Osteoblast (primary cell): Measurements from ENCODE around the gene SLIT3. TPM values are rescaled to one million over a fixed set of nuclear protein-coding genes. Genes with fewer than 3 reads are reported as not detected.
A peak's percentile ranks its signal among the peaks of the same experiment; 100 is the strongest.

Experiments
- DNase-seq: peaks from one replicate; pipeline ENCODE4 v3.0.0; 2011; ENCODE audit warnings: low spot score, mixed read lengths; ENCODE audit not compliant: insufficient read length; ENCODE audit errors: missing footprints
- H2AFZ ChIP-seq: 2 replicates; pipeline ENCODE4 v1.6.0; 2011; ENCODE audit warnings: mild to moderate bottlenecking, low read length
- H3K27ac ChIP-seq: 2 replicates; pipeline ENCODE4 v1.5.1; 2011; ENCODE audit warnings: mild to moderate bottlenecking, low read depth, low read length, moderate library complexity
- H3K27me3 ChIP-seq: 2 replicates; pipeline ENCODE4 v1.6.0; 2012; ENCODE audit warnings: mild to moderate bottlenecking, control low read depth, inconsistent platforms, low read length, moderate library complexity; ENCODE audit not compliant: insufficient read depth
- H3K36me3 ChIP-seq: 2 replicates; pipeline ENCODE4 v1.5.1; 2011; ENCODE audit warnings: mild to moderate bottlenecking, low read length, control low read depth, moderate library complexity; ENCODE audit not compliant: insufficient read depth
- H3K4me1 ChIP-seq: 2 replicates; pipeline ENCODE4 v1.5.1; 2011; ENCODE audit warnings: mild to moderate bottlenecking, low read length, control low read depth, moderate library complexity; ENCODE audit not compliant: insufficient read depth
- H3K4me2 ChIP-seq: 2 replicates; pipeline ENCODE4 v1.6.0; 2011; ENCODE audit warnings: mild to moderate bottlenecking, low read length; ENCODE audit not compliant: insufficient read depth
- H3K4me3 ChIP-seq: fragments of 200-600 bp; sonication (generic); 3 replicates; pipeline ENCODE4 v1.5.1; 2012; ENCODE audit warnings: mild to moderate bottlenecking, low read length, inconsistent platforms; ENCODE audit not compliant: insufficient read depth
- H3K79me2 ChIP-seq: 2 replicates; pipeline ENCODE4 v1.6.0; 2012; ENCODE audit warnings: mild to moderate bottlenecking, low read length, control low read depth, inconsistent platforms; ENCODE audit not compliant: insufficient read depth
- H3K9me3 ChIP-seq: 2 replicates; pipeline ENCODE4 v1.5.1; 2011; ENCODE audit warnings: low read depth, low read length, control low read depth
- H4K20me1 ChIP-seq: 2 replicates; pipeline ENCODE4 v1.6.0; 2012; ENCODE audit warnings: mild to moderate bottlenecking, low read length, control low read depth; ENCODE audit not compliant: insufficient read depth
- total RNA-seq: library from RNA; depleted of rRNA; stranded (reverse); fragments of >200 nt; gene quantifications from 2 replicates; pipeline ENCODE4 v1.2.3, GENCODE V29; 2012
- TF ChIP-seq, protein P1 (sequence below): IDR thresholded peaks from 2 replicates; pipeline ENCODE4 v1.5.1; 2011; ENCODE audit warnings: mild to moderate bottlenecking, low read depth, low read length, moderate library complexity; ENCODE audit errors: extremely low read depth

The SLIT3 gene
- total RNA-seq, 1 donor = 37.6 TPM

DNA sequence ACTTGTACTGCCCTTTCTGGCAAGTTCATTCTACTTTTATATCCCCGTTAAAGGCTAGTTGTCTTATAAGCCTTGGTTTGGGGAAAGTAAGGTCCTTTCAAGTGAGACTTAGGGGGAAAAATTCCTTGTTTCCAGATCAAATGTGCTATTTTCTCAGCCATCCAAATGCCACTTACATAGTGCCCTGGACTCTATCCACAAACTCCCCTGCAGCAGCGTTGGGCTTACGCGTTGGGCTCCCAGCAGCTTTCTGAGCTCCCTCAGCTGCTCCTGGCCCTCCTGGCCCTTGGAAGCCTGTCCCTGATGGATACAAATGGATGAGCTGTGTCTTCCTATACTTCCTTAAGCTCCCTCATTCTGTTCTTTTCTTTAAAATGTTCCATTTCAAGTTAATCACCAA lies 442.6 kb downstream of the SLIT3 start:
- H3K4me3 ChIP-seq = no peak overlapping the region
- TF ChIP-seq, protein P1, sequence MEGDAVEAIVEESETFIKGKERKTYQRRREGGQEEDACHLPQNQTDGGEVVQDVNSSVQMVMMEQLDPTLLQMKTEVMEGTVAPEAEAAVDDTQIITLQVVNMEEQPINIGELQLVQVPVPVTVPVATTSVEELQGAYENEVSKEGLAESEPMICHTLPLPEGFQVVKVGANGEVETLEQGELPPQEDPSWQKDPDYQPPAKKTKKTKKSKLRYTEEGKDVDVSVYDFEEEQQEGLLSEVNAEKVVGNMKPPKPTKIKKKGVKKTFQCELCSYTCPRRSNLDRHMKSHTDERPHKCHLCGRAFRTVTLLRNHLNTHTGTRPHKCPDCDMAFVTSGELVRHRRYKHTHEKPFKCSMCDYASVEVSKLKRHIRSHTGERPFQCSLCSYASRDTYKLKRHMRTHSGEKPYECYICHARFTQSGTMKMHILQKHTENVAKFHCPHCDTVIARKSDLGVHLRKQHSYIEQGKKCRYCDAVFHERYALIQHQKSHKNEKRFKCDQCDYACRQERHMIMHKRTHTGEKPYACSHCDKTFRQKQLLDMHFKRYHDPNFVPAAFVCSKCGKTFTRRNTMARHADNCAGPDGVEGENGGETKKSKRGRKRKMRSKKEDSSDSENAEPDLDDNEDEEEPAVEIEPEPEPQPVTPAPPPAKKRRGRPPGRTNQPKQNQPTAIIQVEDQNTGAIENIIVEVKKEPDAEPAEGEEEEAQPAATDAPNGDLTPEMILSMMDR = no peak
- H3K36me3 ChIP-seq = no peaks in the 10 kb centered on the region
- no peak overlapping the region for H2AFZ ChIP-seq
- H3K9me3 ChIP-seq = no peaks in the 10 kb centered on the region
- H3K27me3 ChIP-seq = no peaks in the 10 kb centered on the region
- H3K27ac ChIP-seq = no peak overlapping the region
- H3K4me2 ChIP-seq = no peak overlapping the region
- H3K79me2 ChIP-seq = no peaks in the 10 kb centered on the region
- no peaks in the 10 kb centered on the region for H3K4me1 ChIP-seq
- DNase-seq = no peak
- no peaks in the 10 kb centered on the region for H4K20me1 ChIP-seq

DNA sequence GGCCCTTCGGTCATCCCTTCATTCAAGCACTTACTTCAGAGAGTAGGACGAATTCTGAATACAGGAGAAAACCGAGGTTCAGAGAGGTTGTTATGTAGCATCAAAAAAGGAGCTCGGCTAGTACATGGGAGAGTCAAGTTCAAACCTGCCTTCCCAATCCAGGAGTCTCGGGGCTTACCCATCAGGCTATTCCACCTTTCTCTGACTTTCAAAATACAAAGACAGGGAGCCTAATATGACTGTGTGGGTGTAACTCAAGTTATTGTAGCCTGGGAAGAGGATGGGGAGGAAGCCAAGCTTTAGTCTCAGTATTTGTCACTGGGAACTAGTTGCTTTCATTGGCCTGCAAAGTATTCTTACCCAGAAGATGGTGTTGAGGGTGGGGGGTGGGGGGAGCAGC lies 447.0 kb downstream of the SLIT3 start:
- Histone ChIP-seq H3K4me2 (no peak overlapping the region), H3K4me1 (peaks cover 3% of the 10 kb centered on the region), H4K20me1 (no peaks in the 10 kb centered on the region)

DNA sequence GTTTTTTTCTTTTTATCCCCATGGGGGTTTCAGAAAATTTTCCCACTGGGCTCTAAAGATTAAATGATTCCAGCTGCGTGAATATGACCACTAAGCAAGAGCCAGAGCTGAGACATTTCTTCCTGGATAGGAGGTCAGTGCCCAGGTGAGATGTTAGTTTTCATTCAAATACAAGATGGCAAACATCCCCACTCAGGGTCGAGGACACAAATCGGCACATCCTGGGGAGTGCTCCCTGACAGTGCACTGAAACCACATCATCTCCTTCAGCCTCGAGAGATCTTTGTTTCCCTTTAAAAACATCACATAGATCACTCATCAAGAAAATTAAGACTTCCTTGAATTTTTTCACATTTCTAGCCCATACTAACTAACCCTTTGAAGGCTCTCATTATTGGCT lies 448.6 kb downstream of the SLIT3 start:
- H3K27me3 ChIP-seq = no peaks in the 10 kb centered on the region
- peaks cover 3% of the 10 kb centered on the region for H3K4me1 ChIP-seq
- no peak for DNase-seq
- no peaks in the 10 kb centered on the region for H3K36me3 ChIP-seq
- no peaks in the 10 kb centered on the region for H3K9me3 ChIP-seq
- no peak overlapping the region for H2AFZ ChIP-seq
- H3K79me2 ChIP-seq = no peaks in the 10 kb centered on the region
- TF ChIP-seq, protein P1 = no peak
- no peaks in the 10 kb centered on the region for H4K20me1 ChIP-seq
- H3K4me2 ChIP-seq = peak overlapping the region; percentile 32
- no peak overlapping the region for H3K4me3 ChIP-seq
- H3K27ac ChIP-seq = no peak overlapping the region

More for the DNA sequence above, 447.0 kb downstream of the SLIT3 start:
- Histone ChIP-seq H3K27me3 (no peaks in the 10 kb centered on the region), H3K79me2 (no peaks in the 10 kb centered on the region), H3K9me3 (no peaks in the 10 kb centered on the region), H3K4me3 (no peak overlapping the region), H3K36me3 (no peaks in the 10 kb centered on the region), H3K27ac (no peak overlapping the region), H2AFZ (no peak overlapping the region)
- TF ChIP-seq, protein P1 = no peak
- no peak for DNase-seq

DNA sequence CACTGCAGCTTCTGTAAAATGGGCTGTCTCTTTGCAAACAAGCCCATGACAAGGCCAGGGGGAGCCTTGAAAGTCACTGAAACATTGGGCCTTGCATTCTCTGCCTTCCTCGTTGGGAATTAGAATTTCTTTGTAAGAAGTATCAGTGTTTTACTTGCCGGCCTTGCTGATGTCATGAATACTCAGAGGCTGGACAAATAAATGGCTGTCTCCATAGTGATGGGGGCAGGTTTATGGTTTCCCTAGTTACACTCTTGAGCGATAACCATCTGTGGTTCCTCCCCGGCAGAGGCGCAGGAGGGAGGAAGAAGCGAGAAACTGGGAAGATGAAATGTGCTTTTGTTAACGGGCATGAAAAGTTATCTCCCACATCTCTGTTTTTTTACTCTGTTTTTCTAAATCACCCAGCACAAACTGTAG lies 449.0 kb downstream of the SLIT3 start:
- no peaks in the 10 kb centered on the region for H3K9me3 ChIP-seq
- no peak overlapping the region for H3K27ac ChIP-seq
- H4K20me1 ChIP-seq = no peaks in the 10 kb centered on the region
- H3K4me1 ChIP-seq = peaks cover 3% of the 10 kb centered on the region
- TF ChIP-seq, protein P1 = no peak
- no peaks in the 10 kb centered on the region for H3K27me3 ChIP-seq
- no peaks in the 10 kb centered on the region for H3K79me2 ChIP-seq
- H3K4me3 ChIP-seq = no peak overlapping the region
- H2AFZ ChIP-seq = no peak overlapping the region
- H3K4me2 ChIP-seq = peak overlapping the region; percentile 32
- H3K36me3 ChIP-seq = no peaks in the 10 kb centered on the region
- no peak for DNase-seq
